T-helper 1 cell treated with Interleukin-12 subunit alpha and Interleukin-12 subunit beta and Interleukin-4 antibody, amounts not matched to agents 30 μg/mL and 1 μg/mL, for 36 hours (primary cell): ENCODE results near the gene DUSP8.
"Not testable (repeated sequence)": the region's sequence is repeated elsewhere in the genome, so short reads cannot be mapped to it uniquely, and the experiment has no call there.

Experiments used
- H3K27ac Mint-ChIP-seq: one replicate; pipeline ENCODE4 v1.8.0; 2021; ENCODE audit warnings: mild to moderate bottlenecking, mixed read lengths
- H3K27me3 Mint-ChIP-seq: one replicate; pipeline ENCODE4 v1.8.0; 2021; ENCODE audit warnings: low read depth, mixed read lengths
- H3K36me3 Mint-ChIP-seq: one replicate; pipeline ENCODE4 v1.8.0; 2021; ENCODE audit warnings: low read depth, mixed read lengths
- H3K4me1 Mint-ChIP-seq: one replicate; pipeline ENCODE4 v1.8.0; 2021; ENCODE audit warnings: low read depth, mixed read lengths
- H3K4me3 Mint-ChIP-seq: one replicate; pipeline ENCODE4 v1.8.0; 2021; ENCODE audit warnings: mild to moderate bottlenecking, moderate library complexity, mixed read lengths
- H3K9me3 Mint-ChIP-seq: one replicate; pipeline ENCODE4 v1.8.0; 2021; ENCODE audit warnings: mixed read lengths

Gene DUSP8

GRCh38 chr11:1517117-1518005 is 54.7 kb downstream of the DUSP8 start:
- Mint-ChIP-seq H3K27ac (no peak overlapping the region), H3K9me3 (no peaks in the 10 kb centered on the region), H3K36me3 (peaks cover 2% of the 10 kb centered on the region), H3K4me1 (peaks cover 5% of the 10 kb centered on the region), H3K4me3 (no peak overlapping the region), H3K27me3 (no peaks in the 10 kb centered on the region)

- H3K36me3 Mint-ChIP-seq, result peaks cover 2% of the 10 kb centered on the region
- no peaks in the 10 kb centered on the region for H3K27me3 Mint-ChIP-seq
- no peaks in the 10 kb centered on the region for H3K9me3 Mint-ChIP-seq
- no peak overlapping the region for H3K27ac Mint-ChIP-seq
- no peak overlapping the region for H3K4me3 Mint-ChIP-seq
- peaks cover 5% of the 10 kb centered on the region for H3K4me1 Mint-ChIP-seq
These were observed 55.6 kb downstream of the DUSP8 start for GRCh38 chr11:1516273-1517067.

DNA sequence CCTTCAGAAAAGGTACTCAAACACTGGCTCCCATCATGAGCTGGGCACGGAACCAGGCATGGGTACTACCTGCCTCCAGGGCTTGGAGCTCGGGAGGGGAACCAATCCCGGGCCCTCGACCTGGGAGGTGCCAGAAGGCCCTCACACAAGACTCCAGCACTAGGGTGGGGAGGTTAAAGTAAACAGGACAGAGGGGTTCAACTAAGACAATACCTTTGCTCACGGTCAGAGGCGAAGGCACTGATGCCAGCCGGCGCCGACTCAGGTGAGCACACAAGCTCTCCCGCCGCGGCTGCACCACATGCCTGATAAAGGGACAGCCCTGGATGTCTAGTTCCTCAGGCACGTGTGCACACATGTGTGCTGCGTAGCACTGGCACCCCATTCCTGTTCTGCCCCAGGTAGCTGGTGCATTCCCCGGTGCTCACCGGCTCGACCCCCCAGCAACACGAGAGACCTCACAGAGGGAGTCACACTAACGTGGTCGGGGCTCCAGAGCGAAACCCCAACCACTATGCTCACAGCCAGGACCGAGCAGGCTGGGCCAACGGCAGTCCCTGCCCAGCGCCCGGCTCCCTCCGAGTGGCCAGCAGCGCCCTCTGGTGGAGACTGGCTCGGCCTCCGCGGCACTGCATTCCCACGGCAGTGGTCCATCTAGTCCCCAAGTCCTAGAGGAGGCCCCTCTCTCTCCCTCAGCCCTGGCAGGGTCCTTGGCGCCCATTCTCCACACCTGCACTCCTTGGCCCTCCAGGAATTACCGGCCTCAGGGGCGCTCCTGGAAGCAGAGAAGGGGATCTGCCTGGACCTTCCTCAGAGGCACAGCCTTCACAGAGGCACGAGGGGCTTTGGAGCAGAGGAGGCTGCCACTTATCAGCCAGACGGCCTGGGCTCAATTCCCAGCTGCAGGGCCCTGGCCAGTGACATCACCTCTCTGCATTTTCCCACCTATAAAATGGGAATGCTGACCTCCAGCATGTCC is 56.7 kb downstream of the DUSP8 start:
- Mint-ChIP-seq H3K36me3 (no peaks in the 10 kb centered on the region), H3K27ac (no peak overlapping the region), H3K27me3 (no peaks in the 10 kb centered on the region), H3K4me1 (peaks cover 7% of the 10 kb centered on the region), H3K4me3 (no peak overlapping the region), H3K9me3 (no peaks in the 10 kb centered on the region)

DNA sequence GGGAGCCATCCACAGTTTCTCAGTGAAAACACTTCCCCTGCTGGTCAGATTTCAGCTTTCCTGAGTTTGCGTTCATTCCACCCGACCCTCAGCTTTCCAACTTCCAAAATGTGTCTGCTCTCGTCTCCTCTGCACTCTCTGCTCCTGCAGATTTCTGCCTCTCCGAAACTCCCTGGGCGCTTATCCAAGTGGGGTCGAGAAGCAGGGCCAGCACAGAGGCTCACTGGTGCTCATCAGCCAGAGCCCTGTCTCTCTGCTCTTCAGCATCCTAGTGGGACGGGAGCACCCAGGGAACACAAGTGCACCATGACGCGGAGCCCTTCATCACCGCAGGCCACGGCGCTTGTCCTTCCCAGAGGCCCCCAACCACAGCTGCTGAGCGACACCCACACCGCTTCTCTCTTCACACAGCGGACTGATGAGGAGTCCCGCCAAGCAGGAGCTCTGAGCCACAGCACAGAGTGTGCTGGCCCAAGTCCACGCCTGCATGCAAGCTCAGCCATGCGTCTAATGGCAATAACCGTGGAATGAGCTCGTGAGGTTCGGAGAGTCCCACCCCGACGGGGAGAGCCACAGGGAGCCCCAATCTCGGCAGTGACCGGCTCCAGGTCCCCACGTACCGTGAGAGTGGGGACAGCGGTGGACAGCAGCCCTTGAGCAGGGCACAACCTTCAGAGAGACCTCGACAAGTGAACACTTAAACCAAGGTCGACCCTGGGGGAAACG is 57.6 kb downstream of the DUSP8 start:
- no peak overlapping the region for H3K4me3 Mint-ChIP-seq
- H3K27ac Mint-ChIP-seq, result no peak overlapping the region

GRCh38 chr11:1513326-1514296 is 58.5 kb downstream of the DUSP8 start:
- Mint-ChIP-seq H3K9me3 (no peaks in the 10 kb centered on the region), H3K27me3 (no peaks in the 10 kb centered on the region), H3K4me3 (no peak overlapping the region), H3K36me3 (no peaks in the 10 kb centered on the region), H3K27ac (no peak overlapping the region), H3K4me1 (peaks cover 7% of the 10 kb centered on the region)

More for the DNA sequence above, 57.6 kb downstream of the DUSP8 start:
- H3K4me1 Mint-ChIP-seq, result peaks cover 7% of the 10 kb centered on the region
- no peaks in the 10 kb centered on the region for H3K9me3 Mint-ChIP-seq
- H3K36me3 Mint-ChIP-seq, result no peaks in the 10 kb centered on the region
- H3K27me3 Mint-ChIP-seq, result no peaks in the 10 kb centered on the region

DNA sequence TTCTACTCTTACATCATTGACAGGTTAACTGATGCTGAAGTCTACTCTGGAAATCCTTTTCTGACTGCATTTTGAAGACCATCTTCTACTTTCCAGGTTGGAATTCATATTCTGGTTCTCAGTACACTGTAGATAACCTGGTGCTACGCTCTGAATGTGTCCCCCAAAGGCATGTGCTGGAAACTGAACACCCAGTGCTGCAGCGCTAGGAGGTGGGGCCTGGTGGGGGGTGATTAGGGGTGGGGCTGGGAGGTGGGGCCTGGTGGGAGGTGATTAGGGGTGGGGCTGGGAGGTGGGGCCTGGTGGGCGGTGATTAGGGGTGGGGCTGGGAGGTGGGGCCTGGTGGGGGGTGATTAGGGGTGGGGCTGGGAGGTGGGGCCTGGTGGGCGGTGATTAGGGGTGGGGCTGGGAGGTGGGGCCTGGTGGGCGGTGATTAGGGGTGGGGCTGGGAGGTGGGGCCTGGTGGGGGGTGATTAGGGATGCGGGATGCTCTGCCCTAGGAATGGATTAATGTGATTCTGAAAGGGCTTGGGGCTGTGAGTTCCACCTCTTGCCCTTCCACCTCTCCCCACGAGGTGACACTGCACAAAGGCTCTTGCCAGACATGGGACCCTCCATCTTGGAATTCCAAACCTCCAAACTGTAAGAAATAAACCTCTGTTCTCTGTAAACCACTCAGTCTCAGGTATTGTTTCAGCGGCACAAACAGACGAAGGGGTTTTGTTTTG is 59.4 kb downstream of the DUSP8 start:
- not testable (repeated sequence) for H3K27me3 Mint-ChIP-seq, H3K4me3 Mint-ChIP-seq, H3K4me1 Mint-ChIP-seq, H3K27ac Mint-ChIP-seq, H3K36me3 Mint-ChIP-seq, H3K9me3 Mint-ChIP-seq

GRCh38 chr11:1511937-1512496 is 60.1 kb downstream of the DUSP8 start:
- no peaks in the 10 kb centered on the region for H3K27me3 Mint-ChIP-seq
- no peaks in the 10 kb centered on the region for H3K9me3 Mint-ChIP-seq
- no peak overlapping the region for H3K27ac Mint-ChIP-seq
- H3K36me3 Mint-ChIP-seq, result no peaks in the 10 kb centered on the region
- peaks cover 7% of the 10 kb centered on the region for H3K4me1 Mint-ChIP-seq
- H3K4me3 Mint-ChIP-seq, result no peak overlapping the region

DNA sequence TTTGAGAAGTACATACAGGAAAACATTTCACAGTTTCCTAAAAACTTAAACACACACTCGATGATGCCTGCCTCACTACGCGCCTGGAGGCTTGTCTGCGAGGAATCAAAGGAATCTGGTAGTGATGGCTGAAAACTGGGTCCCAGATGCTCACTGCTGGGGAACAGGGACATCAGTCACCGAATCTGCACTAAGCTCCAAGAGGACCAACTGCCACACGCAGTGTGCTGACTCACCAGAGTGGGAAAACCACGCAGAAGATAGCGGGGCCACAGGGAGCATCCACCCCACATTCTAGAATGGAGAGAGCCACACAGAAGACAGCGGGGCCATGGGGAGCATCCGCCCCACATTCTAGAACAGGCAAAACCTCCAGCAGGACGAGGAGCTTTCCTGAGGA is 61.1 kb downstream of the DUSP8 start:
- H3K4me3 Mint-ChIP-seq, result no peak overlapping the region
- no peaks in the 10 kb centered on the region for H3K27me3 Mint-ChIP-seq
- H3K27ac Mint-ChIP-seq, result no peak overlapping the region
- peaks cover 7% of the 10 kb centered on the region for H3K4me1 Mint-ChIP-seq
- no peaks in the 10 kb centered on the region for H3K9me3 Mint-ChIP-seq
- H3K36me3 Mint-ChIP-seq, result no peaks in the 10 kb centered on the region

DNA sequence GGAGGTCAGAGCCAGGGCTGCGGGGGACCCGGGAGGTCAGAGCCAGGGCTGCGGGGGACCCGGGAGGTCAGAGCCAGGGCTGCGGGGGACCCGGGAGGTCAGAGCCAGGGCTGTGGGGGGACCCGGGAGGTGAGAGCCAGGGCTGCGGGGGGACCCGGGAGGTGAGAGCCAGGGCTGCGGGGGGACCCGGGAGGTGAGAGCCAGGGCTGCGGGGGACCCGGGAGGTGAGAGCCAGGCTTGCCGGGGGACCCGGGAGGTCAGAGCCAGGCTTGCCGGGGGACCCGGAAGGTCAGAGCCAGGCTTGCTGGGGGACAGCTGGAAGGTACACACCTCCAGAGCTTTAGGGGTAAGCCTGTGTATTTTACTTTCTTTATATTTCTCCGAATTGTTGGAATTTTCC is 61.7 kb downstream of the DUSP8 start:
- not testable (repeated sequence) for H3K36me3 Mint-ChIP-seq, H3K9me3 Mint-ChIP-seq, H3K4me1 Mint-ChIP-seq, H3K27me3 Mint-ChIP-seq, H3K4me3 Mint-ChIP-seq, H3K27ac Mint-ChIP-seq

DNA sequence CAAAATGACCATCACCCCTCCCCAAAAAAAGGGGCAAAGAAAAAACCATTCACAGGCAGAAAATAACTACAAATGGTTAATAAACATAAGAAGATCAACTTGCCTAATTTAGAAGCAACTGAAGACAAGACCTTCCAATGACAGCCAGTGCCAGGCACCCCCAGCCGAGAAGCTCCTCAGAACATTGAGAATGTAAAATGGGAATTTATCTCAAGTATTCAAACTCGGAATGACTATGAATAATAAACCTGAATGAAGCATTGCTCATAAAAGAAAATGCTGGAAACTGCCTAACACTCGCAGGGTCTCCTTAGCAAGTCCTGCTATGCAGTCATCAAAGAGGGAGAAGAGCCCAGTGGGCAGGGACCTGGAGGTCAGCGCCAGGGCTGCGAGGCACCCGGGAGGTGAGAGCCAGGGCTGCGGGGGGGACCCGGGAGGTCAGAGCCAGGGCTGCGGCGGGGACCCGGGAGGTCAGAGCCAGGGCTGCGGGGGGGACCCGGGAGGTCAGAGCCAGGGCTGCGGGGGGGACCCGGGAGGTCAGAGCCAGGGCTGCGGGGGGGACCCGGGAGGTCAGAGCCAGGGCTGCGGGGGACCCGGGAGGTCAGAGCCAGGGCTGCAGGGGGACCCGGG is 62.3 kb downstream of the DUSP8 start:
- H3K9me3 Mint-ChIP-seq, result no peaks in the 10 kb centered on the region
- peaks cover 7% of the 10 kb centered on the region for H3K4me1 Mint-ChIP-seq
- no peak overlapping the region for H3K4me3 Mint-ChIP-seq
- H3K27ac Mint-ChIP-seq, result no peak overlapping the region
- no peaks in the 10 kb centered on the region for H3K36me3 Mint-ChIP-seq
- no peaks in the 10 kb centered on the region for H3K27me3 Mint-ChIP-seq

DNA sequence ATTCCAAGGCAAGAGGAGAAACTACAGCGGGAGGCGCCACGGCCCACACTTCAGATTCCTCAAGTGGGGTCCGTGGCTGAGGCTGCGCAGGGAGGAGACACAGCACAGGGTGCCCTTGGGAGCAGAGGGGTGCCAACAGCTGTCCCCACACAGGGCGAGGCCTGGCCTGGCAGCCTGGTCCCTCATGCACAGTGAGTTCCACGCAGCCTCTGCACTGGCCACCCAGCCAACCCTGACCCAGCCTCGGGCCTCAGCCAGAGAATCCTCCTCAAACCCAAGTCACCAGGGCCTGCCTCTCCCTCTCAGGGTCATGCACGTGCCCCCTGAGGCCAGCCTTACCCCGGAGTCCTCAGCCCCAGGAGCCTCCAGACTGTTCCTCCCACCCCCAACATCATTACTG is 63.1 kb downstream of the DUSP8 start:
- Mint-ChIP-seq H3K27me3 (no peaks in the 10 kb centered on the region), H3K36me3 (no peaks in the 10 kb centered on the region), H3K4me3 (no peak overlapping the region), H3K27ac (no peak overlapping the region), H3K9me3 (no peaks in the 10 kb centered on the region), H3K4me1 (peaks cover 7% of the 10 kb centered on the region)

GRCh38 chr11:1508491-1508891 is 63.6 kb downstream of the DUSP8 start:
- H3K4me1 Mint-ChIP-seq, result peaks cover 5% of the 10 kb centered on the region
- no peak overlapping the region for H3K27ac Mint-ChIP-seq
- no peak overlapping the region for H3K4me3 Mint-ChIP-seq
- no peaks in the 10 kb centered on the region for H3K36me3 Mint-ChIP-seq
- H3K9me3 Mint-ChIP-seq, result no peaks in the 10 kb centered on the region
- no peaks in the 10 kb centered on the region for H3K27me3 Mint-ChIP-seq
